Activated T-helper 2 cell treated with anti-CD3 and anti-CD28 coated beads, Interferon-gamma antibody, Interleukin-2, Interleukin-4, amounts not matched to agents 10 μg/mL and 5 μg/mL and 100 μg/mL, durations not matched to agents 14 hours and 24 hours and 36 hours (primary cell): Measurements from ENCODE around the gene SLC17A1. TPM values are rescaled to one million over a fixed set of nuclear protein-coding genes. Genes with fewer than 3 reads are reported as not detected.
"Not testable (repeated sequence)": the region's sequence is repeated elsewhere in the genome, so short reads cannot be mapped to it uniquely, and the experiment has no call there.

Experiments used
- DNase-seq: peaks from one replicate; pipeline ENCODE4 v3.0.0; 2021; ENCODE audit warnings: low spot score
- H3K27ac Mint-ChIP-seq: one replicate; pipeline ENCODE4 v1.8.0; 2021; ENCODE audit warnings: mixed read lengths
- H3K27me3 Mint-ChIP-seq: one replicate; pipeline ENCODE4 v1.8.0; 2021; ENCODE audit warnings: low read depth, mixed read lengths
- H3K36me3 Mint-ChIP-seq: one replicate; pipeline ENCODE4 v1.8.0; 2021; ENCODE audit warnings: low read depth, mixed read lengths
- H3K4me1 Mint-ChIP-seq: one replicate; pipeline ENCODE4 v1.8.0; 2021; ENCODE audit warnings: low read depth, mixed read lengths
- H3K4me3 Mint-ChIP-seq: one replicate; pipeline ENCODE4 v1.8.0; 2021; ENCODE audit warnings: low read depth, mild to moderate bottlenecking, moderate library complexity, mixed read lengths
- H3K9me3 Mint-ChIP-seq: one replicate; pipeline ENCODE4 v1.8.0; 2021; ENCODE audit warnings: mixed read lengths
- intact Hi-C: fragments of 100-400 bp; cut with micrococcal nuclease; formaldehyde crosslinking; loops from one replicate; pipeline ENCODE4 v1.15.1; 2023
- total RNA-seq: library from RNA; stranded (reverse); gene quantifications from 2 replicates; pipeline ENCODE4 v1.2.3, GENCODE V29; 2022

SLC17A1 gene
- total RNA-seq, 1 donor from 2014 or later, result 0.34 TPM

GRCh38 chr6:25748601-25749517 is 83.0 kb downstream of the SLC17A1 start:
- H3K4me1 Mint-ChIP-seq, intact Hi-C loops, H3K27ac Mint-ChIP-seq, DNase-seq, H3K27me3 Mint-ChIP-seq, H3K9me3 Mint-ChIP-seq, H3K36me3 Mint-ChIP-seq, H3K4me3 Mint-ChIP-seq: not testable (repeated sequence)

GRCh38 chr6:25748049-25748448 is 83.8 kb downstream of the SLC17A1 start:
- no peak overlapping the region for H3K4me3 Mint-ChIP-seq

GRCh38 chr6:25747477-25747876 is 84.4 kb downstream of the SLC17A1 start:
- H3K27ac Mint-ChIP-seq, result no peak overlapping the region
- H3K4me1 Mint-ChIP-seq, result no peaks in the 10 kb centered on the region
- no peak for DNase-seq
- no peaks in the 10 kb centered on the region for H3K9me3 Mint-ChIP-seq
- intact Hi-C loops, result no loop called here
- no peak overlapping the region for H3K4me3 Mint-ChIP-seq
- H3K36me3 Mint-ChIP-seq, result no peaks in the 10 kb centered on the region
- H3K27me3 Mint-ChIP-seq, result peaks cover 2% of the 10 kb centered on the region

More at GRCh38 chr6:25748049-25748448, 83.8 kb downstream of the SLC17A1 start:
- H3K27ac Mint-ChIP-seq, result no peak overlapping the region
- H3K9me3 Mint-ChIP-seq, result no peaks in the 10 kb centered on the region
- peaks cover 2% of the 10 kb centered on the region for H3K27me3 Mint-ChIP-seq
- no peaks in the 10 kb centered on the region for H3K36me3 Mint-ChIP-seq
- intact Hi-C loops, result no loop called here
- no peak for DNase-seq
- H3K4me1 Mint-ChIP-seq, result no peaks in the 10 kb centered on the region

GRCh38 chr6:25746968-25747367 is 84.9 kb downstream of the SLC17A1 start:
- no peaks in the 10 kb centered on the region for H3K9me3 Mint-ChIP-seq
- intact Hi-C loops, result no loop called here
- no peak overlapping the region for H3K4me3 Mint-ChIP-seq
- no peaks in the 10 kb centered on the region for H3K36me3 Mint-ChIP-seq
- DNase-seq, result no peak
- no peak overlapping the region for H3K27ac Mint-ChIP-seq
- H3K4me1 Mint-ChIP-seq, result no peaks in the 10 kb centered on the region
- peaks cover 2% of the 10 kb centered on the region for H3K27me3 Mint-ChIP-seq

- H3K27me3 Mint-ChIP-seq, result peaks cover 2% of the 10 kb centered on the region
- no peak overlapping the region for H3K4me3 Mint-ChIP-seq
- intact Hi-C loops, result no loop called here
- DNase-seq, result no peak
- H3K27ac Mint-ChIP-seq, result no peak overlapping the region
- no peaks in the 10 kb centered on the region for H3K9me3 Mint-ChIP-seq
- no peaks in the 10 kb centered on the region for H3K4me1 Mint-ChIP-seq
- no peaks in the 10 kb centered on the region for H3K36me3 Mint-ChIP-seq
Observed at GRCh38 chr6:25745836-25746235, 86.0 kb downstream of the SLC17A1 start.

- intact Hi-C loops, result no loop called here
- H3K4me3 Mint-ChIP-seq, result no peak overlapping the region
- DNase-seq, result no peak
- no peak overlapping the region for H3K27ac Mint-ChIP-seq
- peaks cover 9% of the 10 kb centered on the region for H3K27me3 Mint-ChIP-seq
- no peaks in the 10 kb centered on the region for H3K4me1 Mint-ChIP-seq
- no peaks in the 10 kb centered on the region for H3K9me3 Mint-ChIP-seq
- H3K36me3 Mint-ChIP-seq, result no peaks in the 10 kb centered on the region
Observed at GRCh38 chr6:25743868-25744267, 88.0 kb downstream of the SLC17A1 start.

- Mint-ChIP-seq H3K27me3 (peaks cover 42% of the 10 kb centered on the region), H3K36me3 (no peaks in the 10 kb centered on the region), H3K4me3 (no peak overlapping the region), H3K9me3 (peaks cover 16% of the 10 kb centered on the region), H3K27ac (no peak overlapping the region), H3K4me1 (no peaks in the 10 kb centered on the region)
- no peak for DNase-seq
- intact Hi-C loops, result no loop called here
Observed at GRCh38 chr6:25735261-25735660, 96.6 kb downstream of the SLC17A1 start.

Other genes starting within 250 kb of the SLC17A1 start
- not detected in 2 replicates for gene SCGN, start 179.8 kb downstream of the SLC17A1 start, total RNA-seq
- not detected in 2 replicates for gene SLC17A4, start 77.3 kb downstream of the SLC17A1 start, total RNA-seq
- gene SLC17A3, start 42.2 kb upstream of the SLC17A1 start, total RNA-seq, result 1.6 TPM in 2 replicates
- gene SLC17A2, start 98.6 kb upstream of the SLC17A1 start, total RNA-seq, result 0.41 and 0.55 TPM in 2 replicates
- 29.2 and 29.5 TPM in 2 replicates for gene TRIM38, start 130.8 kb upstream of the SLC17A1 start, total RNA-seq